ENCODE measurements around the gene PLPPR4.

DNA sequence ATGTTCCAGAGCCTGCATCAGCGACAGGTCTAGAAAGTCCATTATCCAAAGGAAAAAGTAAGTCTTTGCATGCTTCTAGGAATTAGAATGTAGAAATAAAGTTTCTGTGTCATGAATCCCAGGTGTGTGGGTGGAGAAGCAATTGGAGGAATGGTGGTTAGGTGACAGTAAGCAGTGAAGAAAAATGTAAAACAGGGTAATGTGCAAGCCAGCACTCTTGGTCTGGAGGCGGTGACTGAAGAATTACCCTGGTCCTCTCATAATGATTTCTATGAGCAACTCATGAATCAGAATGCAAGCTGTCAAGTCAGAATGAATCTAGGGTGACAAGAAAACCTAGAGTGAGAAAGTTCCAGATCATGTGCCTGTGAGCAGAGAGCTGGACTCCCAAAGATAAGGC is 33.6 kb downstream of the PLPPR4 start:
- TF ChIP-seq, protein P1, sequence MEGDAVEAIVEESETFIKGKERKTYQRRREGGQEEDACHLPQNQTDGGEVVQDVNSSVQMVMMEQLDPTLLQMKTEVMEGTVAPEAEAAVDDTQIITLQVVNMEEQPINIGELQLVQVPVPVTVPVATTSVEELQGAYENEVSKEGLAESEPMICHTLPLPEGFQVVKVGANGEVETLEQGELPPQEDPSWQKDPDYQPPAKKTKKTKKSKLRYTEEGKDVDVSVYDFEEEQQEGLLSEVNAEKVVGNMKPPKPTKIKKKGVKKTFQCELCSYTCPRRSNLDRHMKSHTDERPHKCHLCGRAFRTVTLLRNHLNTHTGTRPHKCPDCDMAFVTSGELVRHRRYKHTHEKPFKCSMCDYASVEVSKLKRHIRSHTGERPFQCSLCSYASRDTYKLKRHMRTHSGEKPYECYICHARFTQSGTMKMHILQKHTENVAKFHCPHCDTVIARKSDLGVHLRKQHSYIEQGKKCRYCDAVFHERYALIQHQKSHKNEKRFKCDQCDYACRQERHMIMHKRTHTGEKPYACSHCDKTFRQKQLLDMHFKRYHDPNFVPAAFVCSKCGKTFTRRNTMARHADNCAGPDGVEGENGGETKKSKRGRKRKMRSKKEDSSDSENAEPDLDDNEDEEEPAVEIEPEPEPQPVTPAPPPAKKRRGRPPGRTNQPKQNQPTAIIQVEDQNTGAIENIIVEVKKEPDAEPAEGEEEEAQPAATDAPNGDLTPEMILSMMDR (IDR thresholded peaks at IDR 0.05), result no peak
- TF ChIP-seq POLR2A (IDR thresholded peaks at IDR 0.05), result no peak

Data from heart left ventricle (tissue), 13 donors.